HepG2 (cell line): ENCODE results near the gene FGA. TPM values are rescaled to one million over a fixed set of nuclear protein-coding genes. Genes with fewer than 3 reads are reported as not detected.

Source experiments
- ADNP ChIP-seq: sonication (generic); formaldehyde crosslinking; IDR thresholded peaks from 2 replicates; pipeline ENCODE4 v1.4.0; 2020; ENCODE audit warnings: missing genetic modification reagents
- BCL6 ChIP-seq: IDR thresholded peaks from 2 replicates; pipeline ENCODE4 v1.6.1; 2016; ENCODE audit warnings: missing genetic modification reagents, missing compliant biosample characterization
- ELF1 ChIP-seq: sonication (generic); formaldehyde crosslinking; IDR thresholded peaks from 2 replicates; pipeline ENCODE4 v1.4.0; 2020; ENCODE audit warnings: missing genetic modification reagents
- ERF ChIP-seq: IDR thresholded peaks from 2 replicates; pipeline ENCODE4 v1.6.1; 2018; ENCODE audit warnings: missing biosample characterization, missing genetic modification reagents
- FOXP4 ChIP-seq: sonication (generic); formaldehyde crosslinking; IDR thresholded peaks from 2 replicates; pipeline ENCODE4 v1.4.0; 2020; ENCODE audit warnings: missing genetic modification reagents
- KDM5A ChIP-seq: fragments of 200-600 bp; sonication (generic); IDR thresholded peaks from 2 replicates; pipeline ENCODE4 v1.7.0; 2018; ENCODE audit warnings: antibody characterized with exemption, mild to moderate bottlenecking, low read length, borderline replicate concordance
- NCOA5 ChIP-seq: sonication (generic); formaldehyde crosslinking; IDR thresholded peaks from 2 replicates; pipeline ENCODE4 v1.4.0; 2020; ENCODE audit warnings: missing genetic modification reagents
- NR2C2 ChIP-seq: sonication (generic); formaldehyde crosslinking; IDR thresholded peaks from 2 replicates; pipeline ENCODE4 v1.4.0; 2020; ENCODE audit warnings: missing genetic modification reagents, mild to moderate bottlenecking, moderate library complexity, borderline replicate concordance
- SMAD1 ChIP-seq: sonication (generic); formaldehyde crosslinking; IDR thresholded peaks from 2 replicates; pipeline ENCODE4 v1.4.0; 2020; ENCODE audit warnings: missing genetic modification reagents, low read depth, mild to moderate bottlenecking, borderline replicate concordance
- SNAI1 ChIP-seq: sonication (generic); formaldehyde crosslinking; IDR thresholded peaks from 2 replicates; pipeline ENCODE4 v1.5.0; 2020; ENCODE audit warnings: mild to moderate bottlenecking, missing genetic modification reagents, borderline replicate concordance
- SRSF1 ChIP-seq: fragments of 200-400 bp; formaldehyde crosslinking; optimal IDR thresholded peaks from 2 replicates; pipeline ENCODE3; 2017; ENCODE audit warnings: mild to moderate bottlenecking, low read depth, low read length, moderate library complexity
- SYNCRIP ChIP-seq: fragments of 200-400 bp; formaldehyde crosslinking; IDR thresholded peaks from 2 replicates; pipeline ENCODE4 v1.6.1; 2018; ENCODE audit warnings: mild to moderate bottlenecking, low read depth, low read length; ENCODE audit not compliant: insufficient read depth
- TRAFD1 ChIP-seq: sonication (generic); formaldehyde crosslinking; IDR thresholded peaks from 2 replicates; pipeline ENCODE4 v1.5.1; 2020; ENCODE audit warnings: missing genetic modification reagents, mild to moderate bottlenecking, borderline replicate concordance
- UBTF ChIP-seq: sonication (generic); formaldehyde crosslinking; IDR thresholded peaks from 2 replicates; pipeline ENCODE4 v1.4.0; 2020; ENCODE audit warnings: mild to moderate bottlenecking, missing genetic modification reagents
- ZNF124 ChIP-seq: sonication (generic); formaldehyde crosslinking; IDR thresholded peaks from 2 replicates; pipeline ENCODE4 v1.4.0; 2020; ENCODE audit warnings: missing genetic modification reagents
- ZNF235 ChIP-seq: sonication (generic); formaldehyde crosslinking; IDR thresholded peaks from 2 replicates; pipeline ENCODE4 v1.8.1; 2023; ENCODE audit warnings: mild to moderate bottlenecking, missing genetic modification reagents, borderline replicate concordance
- ZNF276 ChIP-seq: sonication (generic); formaldehyde crosslinking; IDR thresholded peaks from 2 replicates; pipeline ENCODE4 v1.4.0; 2020; ENCODE audit warnings: mild to moderate bottlenecking, low read depth, missing genetic modification reagents
- ZNF414 ChIP-seq: sonication (generic); formaldehyde crosslinking; IDR thresholded peaks from 2 replicates; pipeline ENCODE4 v1.5.0; 2020; ENCODE audit warnings: missing genetic modification reagents
- ZNF567 ChIP-seq: sonication (generic); formaldehyde crosslinking; IDR thresholded peaks from 2 replicates; pipeline ENCODE4 v1.8.1; 2023; ENCODE audit warnings: mild to moderate bottlenecking, missing genetic modification reagents, borderline replicate concordance
- ZNF615 ChIP-seq: sonication (generic); formaldehyde crosslinking; IDR thresholded peaks from 2 replicates; pipeline ENCODE4 v1.5.0; 2020; ENCODE audit warnings: mild to moderate bottlenecking, missing genetic modification reagents, borderline replicate concordance
- ZNF777 ChIP-seq: sonication (generic); formaldehyde crosslinking; IDR thresholded peaks from 2 replicates; pipeline ENCODE4 v1.4.0; 2020; ENCODE audit warnings: missing genetic modification reagents
- polyA plus RNA-seq, 8 experiments: library from polyadenylated mRNA; depleted of rRNA in 3 of 8; stranded (reverse) in 7 of 8; unstranded in 1 of 8; fragments of >200 nt; fragmentation: Illumina TruSeq in 4 of 8; extraction: Trizol in 4 of 8; gene quantifications; 2 replicates each; pipeline versions ENCODE4 v1.2.1 to v1.2.3, GENCODE V29; 2011 to 2016; ENCODE audit warnings: low read depth in 4 of 8, missing spikeins in 1 of 8, mixed read lengths in 1 of 8; ENCODE audit not compliant: insufficient read depth in 1 of 8
- total RNA-seq, 5 experiments: library from RNA; depleted of rRNA; stranded (reverse); fragments of >200 nt; fragmentation: Illumina TruSeq; extraction: Trizol; gene quantifications; 2 replicates each; pipeline ENCODE4 v1.2.3, GENCODE V29; 2016; ENCODE audit warnings: low read depth in 1 of 5

The FGA gene
- total and polyA plus RNA-seq, 2 of the 13 experiments (the other 11 are each of a cell fraction or from before 2014, with no cell fraction given) = 640 to 1,523 TPM

GRCh38 chr4:154590329-154591006, at the start of gene FGA (continued):
- TF ChIP-seq ERF (CRISPR knock-in tag) = peak; percentile 98
- TF ChIP-seq ZNF235 (CRISPR knock-in tag) = no peak
- TF ChIP-seq TRAFD1 (CRISPR knock-in tag) = no peak
- 0 out of 2 replicates have a peak, but pooled peaks have one; percentile 79 for TF ChIP-seq SNAI1 (CRISPR knock-in tag)
- TF ChIP-seq KDM5A = 0 out of 2 replicates have a peak, but pooled peaks have one; percentile 25
- peak; percentile 66; the same call in 1 of the 2 replicates for TF ChIP-seq ZNF276
- TF ChIP-seq UBTF (CRISPR knock-in tag) = peak; percentile 52
- TF ChIP-seq SMAD1 = no peak
- TF ChIP-seq SRSF1 = no peak
- no peak for TF ChIP-seq ZNF567 (CRISPR knock-in tag)
- no peak for TF ChIP-seq ZNF124 (CRISPR knock-in tag)
- TF ChIP-seq ZNF777 (CRISPR knock-in tag) = 0 out of 2 replicates have a peak, but pooled peaks have one; percentile 25
- TF ChIP-seq NR2C2 = peak; percentile 65; the same call in 1 of the 2 replicates
- TF ChIP-seq NCOA5 (CRISPR knock-in tag) = no peak
- TF ChIP-seq FOXP4 (CRISPR knock-in tag) = peak; percentile 100
- TF ChIP-seq ZNF615 (CRISPR knock-in tag) = no peak
- TF ChIP-seq ADNP (CRISPR knock-in tag) = no peak
- TF ChIP-seq BCL6 (CRISPR knock-in tag) = peak; percentile 99
- no peak for TF ChIP-seq ZNF414 (CRISPR knock-in tag)
- TF ChIP-seq ELF1 (CRISPR knock-in tag) = peak; percentile 78
- no peak for TF ChIP-seq SYNCRIP
